ENCODE data around the gene COL15A1. TPM values are rescaled to one million over a fixed set of nuclear protein-coding genes. Genes with fewer than 3 reads are reported as not detected.

COL15A1 gene
- total and polyA plus RNA-seq, 2 of the 13 experiments (the other 11 are each of a cell fraction or from before 2014, with no cell fraction given) = not detected

DNA sequence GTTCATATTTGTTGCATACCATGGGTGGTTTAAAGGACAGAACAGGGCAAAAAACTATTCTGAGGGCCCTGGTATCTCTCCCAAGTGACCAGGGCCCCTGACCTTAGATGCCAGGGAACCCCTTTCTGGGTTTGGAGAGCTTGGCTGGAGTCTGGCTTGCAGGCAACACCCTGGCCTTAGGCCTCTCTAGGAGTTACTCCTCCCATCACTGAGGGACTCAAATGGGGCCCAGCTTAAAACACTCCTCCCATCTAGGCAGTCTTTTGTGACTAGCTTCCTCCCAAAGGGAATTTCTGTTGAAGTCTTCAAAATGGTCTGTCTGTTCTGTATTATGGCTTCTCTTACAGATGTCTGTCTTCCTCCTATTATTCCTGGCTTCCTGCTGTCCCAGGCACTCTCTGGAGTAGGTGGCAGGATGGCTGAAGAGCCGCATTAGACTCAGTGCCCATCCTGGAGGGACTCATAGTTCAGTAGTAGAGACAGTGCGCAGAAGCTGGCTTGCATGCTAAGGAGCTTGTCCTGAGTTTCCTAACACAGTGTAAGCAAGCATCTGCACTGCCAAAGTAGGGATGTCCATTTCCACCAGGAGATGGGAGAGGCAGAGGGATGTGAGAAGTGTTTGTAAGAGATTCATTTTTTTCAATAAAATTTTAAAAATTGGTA, 10.0 kb downstream of the COL15A1 start:
- Histone ChIP-seq H3K79me2 (ENCODE audit: insufficient read depth, low read length) (no peaks in the 10 kb centered on the region), H2AFZ (ENCODE audit: low read length) (no peak overlapping the region), H4K20me1 (ENCODE audit: insufficient read depth, low read length) (no peaks in the 10 kb centered on the region), H3K4me1 (ENCODE audit: insufficient read depth, low read length) (no peaks in the 10 kb centered on the region), H3K9me3 (ENCODE audit: low read length) (no peaks in the 10 kb centered on the region), H3K4me3 (replicated peaks in 1 of 3; ENCODE audit: insufficient read depth in 1 of 3, low read depth in 2 of 3, low read length in 3 of 3) (no peak overlapping the region), H3K27me3 (ENCODE audit: control insufficient read depth in 1 of 2, insufficient read depth in 2 of 2, low read length in 2 of 2) (0 out of 5 replicates have a peak, but pooled peaks cover 0 to 4% of the 10 kb centered on the region in 2 experiments), H3K36me3 (replicated peaks in 1 of 2; ENCODE audit: control insufficient read depth in 1 of 2, insufficient read depth in 2 of 2, low read length in 2 of 2) (no peaks in the 10 kb centered on the region), H3K27ac (ENCODE audit: extremely low read length, insufficient read depth, low read length) (no peak overlapping the region), H3K4me2 (ENCODE audit: low read depth, low read length) (no peak overlapping the region), H3K9ac (ENCODE audit: insufficient read depth, low read depth, low read length) (no peak overlapping the region)
- no peak for TF ChIP-seq ZNF839 (CRISPR knock-in tag; IDR thresholded peaks at IDR 0.05; ENCODE audit: borderline replicate concordance)
- ChIA-PET POLR2A (no interaction called here), CTCF (ENCODE audit: low intra/inter-chr PET ratio, low total read pairs) (no interaction called here)
- ATAC-seq = no peak
- intact Hi-C loops (cut with micrococcal nuclease; ENCODE audit: unreplicated experiment) (no loop called here), in situ Hi-C loops (cut with HindIII; ENCODE audit: extremely low pct_ligation_motif_present, low pct_unique_long_range_greater_than_20kb) (no loop called here)
- FAIRE-seq = no peak
- no TSS peak for BruUV-seq (replicated peaks)
- no peak for DNase-seq (ENCODE audit: low spot score)
- 6% methylated on average over 2 of the region's 2 CpGs for WGBS (ENCODE audit: low lambda C conversion rate)

DNA sequence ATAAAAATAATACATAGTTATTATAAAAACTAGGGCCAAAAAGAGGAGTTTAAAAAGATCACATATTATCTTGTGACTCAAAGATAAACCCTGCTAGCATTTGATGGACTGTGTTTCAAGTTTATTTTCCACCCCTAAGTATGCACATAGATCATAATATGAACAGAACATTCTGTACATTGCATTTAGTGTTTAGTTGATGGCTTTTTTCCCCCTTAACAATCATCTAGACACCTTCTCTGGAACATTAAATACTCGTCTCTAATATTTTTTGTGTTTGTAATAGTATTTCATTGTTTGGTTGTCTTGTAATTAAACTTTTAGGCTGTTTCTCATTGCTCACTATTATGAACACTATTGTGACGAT, 10.5 kb downstream of the COL15A1 start:
- no peak overlapping the region for H2AFZ ChIP-seq (ENCODE audit: low read length)
- FAIRE-seq (no peak), DNase-seq (ENCODE audit: low spot score) (no peak), ATAC-seq (no peak)
- no peak overlapping the region for H3K4me2 ChIP-seq (ENCODE audit: low read depth, low read length)
- no peak overlapping the region for H3K9ac ChIP-seq (ENCODE audit: insufficient read depth, low read depth, low read length)
- intact Hi-C loops (cut with micrococcal nuclease; ENCODE audit: unreplicated experiment) (no loop called here), in situ Hi-C loops (cut with HindIII; ENCODE audit: extremely low pct_ligation_motif_present, low pct_unique_long_range_greater_than_20kb) (no loop called here)
- H3K9me3 ChIP-seq (ENCODE audit: low read length) = no peaks in the 10 kb centered on the region
- CTCF ChIA-PET (ENCODE audit: low intra/inter-chr PET ratio, low total read pairs) = no interaction called here
- H3K27me3 ChIP-seq (ENCODE audit: control insufficient read depth in 1 of 2, insufficient read depth in 2 of 2, low read length in 2 of 2) = 0 out of 5 replicates have a peak, but pooled peaks cover 0 to 4% of the 10 kb centered on the region in 2 experiments
- POLR2A ChIA-PET = no interaction called here
- H3K4me3 ChIP-seq (replicated peaks in 1 of 3; ENCODE audit: insufficient read depth in 1 of 3, low read depth in 2 of 3, low read length in 3 of 3) = no peak overlapping the region
- BruUV-seq (replicated peaks) = no TSS peak
- WGBS (ENCODE audit: low lambda C conversion rate) = 0% methylated on average over 2 of the region's 2 CpGs
- no peaks in the 10 kb centered on the region for H3K36me3 ChIP-seq (replicated peaks in 1 of 2; ENCODE audit: control insufficient read depth in 1 of 2, insufficient read depth in 2 of 2, low read length in 2 of 2)
- H3K79me2 ChIP-seq (ENCODE audit: insufficient read depth, low read length) = no peaks in the 10 kb centered on the region
- no peaks in the 10 kb centered on the region for H4K20me1 ChIP-seq (ENCODE audit: insufficient read depth, low read length)
- TF ChIP-seq ZNF296 (CRISPR knock-in tag; conservative IDR thresholded peaks at IDR 0.05) = no peak
- no peak for TF ChIP-seq SNAPC2 (CRISPR knock-in tag; IDR thresholded peaks at IDR 0.05)
- no peak for TF ChIP-seq ZNF850 (CRISPR knock-in tag; conservative IDR thresholded peaks at IDR 0.05)
- no peak for TF ChIP-seq THAP11 (CRISPR knock-in tag; IDR thresholded peaks at IDR 0.05)
- TF ChIP-seq SP140L (CRISPR knock-in tag; IDR thresholded peaks at IDR 0.05; ENCODE audit: borderline replicate concordance) = no peak
- TF ChIP-seq FOXO1 (CRISPR knock-in tag; IDR thresholded peaks at IDR 0.05) = no peak
- TF ChIP-seq NR2F1 (CRISPR knock-in tag; IDR thresholded peaks at IDR 0.05) = no peak
- TF ChIP-seq ZNF589 (CRISPR knock-in tag; conservative IDR thresholded peaks at IDR 0.05) = no peak
- TF ChIP-seq, protein P1, sequence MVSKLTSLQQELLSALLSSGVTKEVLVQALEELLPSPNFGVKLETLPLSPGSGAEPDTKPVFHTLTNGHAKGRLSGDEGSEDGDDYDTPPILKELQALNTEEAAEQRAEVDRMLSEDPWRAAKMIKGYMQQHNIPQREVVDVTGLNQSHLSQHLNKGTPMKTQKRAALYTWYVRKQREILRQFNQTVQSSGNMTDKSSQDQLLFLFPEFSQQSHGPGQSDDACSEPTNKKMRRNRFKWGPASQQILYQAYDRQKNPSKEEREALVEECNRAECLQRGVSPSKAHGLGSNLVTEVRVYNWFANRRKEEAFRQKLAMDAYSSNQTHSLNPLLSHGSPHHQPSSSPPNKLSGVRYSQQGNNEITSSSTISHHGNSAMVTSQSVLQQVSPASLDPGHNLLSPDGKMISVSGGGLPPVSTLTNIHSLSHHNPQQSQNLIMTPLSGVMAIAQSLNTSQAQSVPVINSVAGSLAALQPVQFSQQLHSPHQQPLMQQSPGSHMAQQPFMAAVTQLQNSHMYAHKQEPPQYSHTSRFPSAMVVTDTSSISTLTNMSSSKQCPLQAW (CRISPR knock-in tag; IDR thresholded peaks at IDR 0.05) = no peak
- H3K27ac ChIP-seq (ENCODE audit: extremely low read length, insufficient read depth, low read length) = no peak overlapping the region
- H3K4me1 ChIP-seq (ENCODE audit: insufficient read depth, low read length) = no peaks in the 10 kb centered on the region
